Measurements from ENCODE around the gene ZAR1.

DNA sequence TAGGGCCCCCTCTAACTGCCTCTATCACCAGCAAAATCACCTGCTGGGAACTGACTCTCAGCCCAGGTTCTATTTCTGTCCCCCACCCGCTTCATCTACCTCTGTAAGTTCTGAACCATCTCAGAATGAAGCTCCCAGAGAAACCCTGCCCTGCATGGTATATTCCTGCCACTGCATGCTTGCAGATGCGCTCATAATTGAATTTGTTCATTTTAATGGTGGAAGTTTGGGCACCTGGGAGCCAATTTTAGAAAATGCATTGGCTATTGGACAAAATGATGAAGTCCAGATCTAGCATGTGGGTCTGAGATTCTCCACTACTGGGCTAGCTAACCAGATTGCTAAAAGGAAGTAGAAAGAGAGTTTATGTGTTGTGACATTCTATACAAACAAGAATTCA lies 35.5 kb upstream of the ZAR1 start:
- TF ChIP-seq EP300 (IDR thresholded peaks at IDR 0.05; ENCODE audit: borderline replicate concordance): no peak
- TF ChIP-seq TCF12 (IDR thresholded peaks at IDR 0.05; ENCODE audit: low read depth): no peak
- no peak for TF ChIP-seq ZBTB7A (IDR thresholded peaks at IDR 0.05; ENCODE audit: low read depth)
- no peak for TF ChIP-seq CREB1 (IDR thresholded peaks at IDR 0.05; ENCODE audit: low read depth)
- TF ChIP-seq YY1 (IDR thresholded peaks at IDR 0.05; ENCODE audit: low read depth): no peak
- no peak for TF ChIP-seq RAD21 (IDR thresholded peaks at IDR 0.05; ENCODE audit: low read depth)
- TF ChIP-seq, protein P1, sequence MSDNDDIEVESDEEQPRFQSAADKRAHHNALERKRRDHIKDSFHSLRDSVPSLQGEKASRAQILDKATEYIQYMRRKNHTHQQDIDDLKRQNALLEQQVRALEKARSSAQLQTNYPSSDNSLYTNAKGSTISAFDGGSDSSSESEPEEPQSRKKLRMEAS (IDR thresholded peaks at IDR 0.05): no peak
- TF ChIP-seq, protein P2, sequence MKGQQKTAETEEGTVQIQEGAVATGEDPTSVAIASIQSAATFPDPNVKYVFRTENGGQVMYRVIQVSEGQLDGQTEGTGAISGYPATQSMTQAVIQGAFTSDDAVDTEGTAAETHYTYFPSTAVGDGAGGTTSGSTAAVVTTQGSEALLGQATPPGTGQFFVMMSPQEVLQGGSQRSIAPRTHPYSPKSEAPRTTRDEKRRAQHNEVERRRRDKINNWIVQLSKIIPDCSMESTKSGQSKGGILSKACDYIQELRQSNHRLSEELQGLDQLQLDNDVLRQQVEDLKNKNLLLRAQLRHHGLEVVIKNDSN (IDR thresholded peaks at IDR 0.05): no peak

All from Ishikawa (cell line).